Fibroblast of the conjunctiva (primary cell): ENCODE measurements around the gene FKBP7.
"Not testable (repeated sequence)": the region's sequence is repeated elsewhere in the genome, so short reads cannot be mapped to it uniquely, and the experiment has no call there.

Experiments used
- DNase-seq: peaks from one replicate; pipeline ENCODE4 v3.0.0-alpha.2; 2010; ENCODE audit warnings: low read depth

FKBP7 gene

GRCh38 chr2:178449700-178450523, 28.5 kb downstream of the FKBP7 start:
- DNase-seq = no peak

- DNase-seq = no peak
Observed at GRCh38 chr2:178448968-178449661, 29.3 kb downstream of the FKBP7 start.

GRCh38 chr2:178441426-178441825, 37.0 kb downstream of the FKBP7 start:
- no peak for DNase-seq

- DNase-seq = no peak
Observed at GRCh38 chr2:178436662-178437061, 41.7 kb downstream of the FKBP7 start.

GRCh38 chr2:178429336-178429735, 49.1 kb downstream of the FKBP7 start:
- no peak for DNase-seq

- DNase-seq = no peak
Observed at GRCh38 chr2:178428396-178428806, 50.0 kb downstream of the FKBP7 start.

GRCh38 chr2:178427458-178427857, 50.9 kb downstream of the FKBP7 start:
- no peak for DNase-seq

- no peak for DNase-seq
Observed at GRCh38 chr2:178426388-178426787, 52.0 kb downstream of the FKBP7 start.

GRCh38 chr2:178425255-178425827, 53.1 kb downstream of the FKBP7 start:
- DNase-seq = no peak

- DNase-seq = not testable (repeated sequence)
Observed at GRCh38 chr2:178423746-178424145, 54.7 kb downstream of the FKBP7 start.

- no peak for DNase-seq
Observed at GRCh38 chr2:178422097-178422496, 56.3 kb downstream of the FKBP7 start.

GRCh38 chr2:178420463-178420999, 57.9 kb downstream of the FKBP7 start:
- no peak for DNase-seq

- peak; percentile 10 for DNase-seq
Observed at GRCh38 chr2:178419123-178419522, 59.3 kb downstream of the FKBP7 start.

GRCh38 chr2:178418426-178418825, 60.0 kb downstream of the FKBP7 start:
- no peak for DNase-seq

GRCh38 chr2:178417916-178418315, 60.5 kb downstream of the FKBP7 start:
- DNase-seq = no peak

- DNase-seq = no peak
Observed at GRCh38 chr2:178415979-178416378, 62.4 kb downstream of the FKBP7 start.

- peak; percentile 99 for DNase-seq
Observed at GRCh38 chr2:178414266-178415247, 63.8 kb downstream of the FKBP7 start.
